SK-N-SH (cell line): Measurements from ENCODE around the gene STRADA. TPM values are rescaled to one million over a fixed set of nuclear protein-coding genes. Genes with fewer than 3 reads are reported as not detected.

Source experiments
- CTCF ChIA-PET: fragments of 300-600, 350-600 bp; formaldehyde crosslinking; extraction: SDS; loops from one replicate; lab custom pipeline; 2021; lab: Yijun Ruan, JAX
- POLR2A ChIA-PET: fragments of 350-600 bp; sonication (Branson Sonifier 250); formaldehyde crosslinking; extraction: SDS; loops from one replicate; lab custom pipeline; 2020; ENCODE audit warnings: antibody characterized with exemption, inconsistent platforms; lab: Yijun Ruan, JAX
- DNase-seq: peaks from one replicate; pipeline ENCODE4 v3.0.0; 2012
- H2AFZ ChIP-seq: fragments of 200-600 bp; sonication (generic); 2 replicates; pipeline ENCODE4 v1.8.1; 2016; ENCODE audit warnings: antibody characterized with exemption, mild to moderate bottlenecking, low read depth
- H3F3A ChIP-seq: fragments of 200-600 bp; sonication (generic); replicated peaks from 2 replicates; pipeline ENCODE3; 2016; ENCODE audit warnings: antibody characterized with exemption, mild to moderate bottlenecking; ENCODE audit not compliant: insufficient read depth
- H3K27ac ChIP-seq, 2 experiments: fragments of 200-500 bp in 1 of 2; fragments of 200-600 bp in 1 of 2; sonication (Bioruptor generic) in 1 of 2; sonication (generic), shearing (Covaris generic) in 1 of 2; 2 replicates each; pipeline versions ENCODE4 v1.5.1 to v1.6.1; 2014 to 2016; ENCODE audit warnings: low read depth in 2 of 2, inconsistent platforms in 1 of 2, low read length in 1 of 2, mild to moderate bottlenecking in 1 of 2, mixed read lengths in 1 of 2
- H3K27me3 ChIP-seq: fragments of 200-600 bp; sonication (generic), shearing (Covaris generic); 2 replicates; pipeline ENCODE4 v1.6.1; 2016; ENCODE audit warnings: mixed run types; ENCODE audit not compliant: insufficient read depth
- H3K36me3 ChIP-seq, 2 experiments: fragments of 200-500 bp in 1 of 2; fragments of 200-600 bp in 1 of 2; sonication (Bioruptor generic) in 1 of 2; sonication (generic) in 1 of 2; replicated peaks in 1 of 2; 2 replicates each; pipeline versions ENCODE3 to v1.5.1; 2014 to 2016; ENCODE audit warnings: low read length in 1 of 2, mild to moderate bottlenecking in 1 of 2; ENCODE audit not compliant: insufficient read depth in 2 of 2, control insufficient read depth in 1 of 2
- H3K4me1 ChIP-seq, 2 experiments: fragments of 200-500 bp in 1 of 2; fragments of 200-600 bp in 1 of 2; sonication (Bioruptor generic) in 1 of 2; sonication (generic), shearing (Covaris generic) in 1 of 2; 2 replicates each; pipeline versions ENCODE4 v1.5.1 to v1.6.1; 2014 to 2016; ENCODE audit warnings: low read depth in 1 of 2, low read length in 1 of 2, mixed run types in 1 of 2; ENCODE audit not compliant: insufficient read depth in 2 of 2, control insufficient read depth in 1 of 2
- H3K4me2 ChIP-seq: fragments of 200-600 bp; sonication (generic), shearing (Covaris generic); 2 replicates; pipeline ENCODE4 v1.6.1; 2017; ENCODE audit warnings: mixed run types
- H3K4me3 ChIP-seq, 2 experiments: fragments of 200-500 bp in 1 of 2; fragments of 200-600 bp in 1 of 2; sonication (Bioruptor generic) in 1 of 2; sonication (generic), shearing (Covaris generic) in 1 of 2; 2 replicates each; pipeline versions ENCODE4 v1.5.1 to v1.8.1; 2014 to 2016; ENCODE audit warnings: low read depth in 2 of 2, inconsistent platforms in 1 of 2, low read length in 1 of 2, mild to moderate bottlenecking in 1 of 2, mixed read lengths in 1 of 2, moderate library complexity in 1 of 2
- H3K79me2 ChIP-seq: fragments of 200-600 bp; sonication (generic); 2 replicates; pipeline ENCODE4 v1.8.1; 2017; ENCODE audit warnings: mild to moderate bottlenecking; ENCODE audit not compliant: insufficient read depth
- H3K9ac ChIP-seq: fragments of 200-600 bp; sonication (generic); 2 replicates; pipeline ENCODE4 v1.6.1; 2017; ENCODE audit warnings: mixed run types
- H3K9me2 ChIP-seq: fragments of 200-600 bp; sonication (generic); 2 replicates; pipeline ENCODE4 v1.6.1; 2017; ENCODE audit warnings: mixed run types
- H3K9me3 ChIP-seq: fragments of 200-600 bp; sonication (generic); 2 replicates; pipeline ENCODE4 v1.6.1; 2017; ENCODE audit warnings: mixed run types, mild to moderate bottlenecking, moderate library complexity
- H4K20me1 ChIP-seq: fragments of 200-600 bp; sonication (generic); 2 replicates; pipeline ENCODE4 v1.6.1; 2017; ENCODE audit warnings: mild to moderate bottlenecking, mixed run types; ENCODE audit not compliant: insufficient read depth
- CHD2 ChIP-seq: fragments of 150-350 bp; IDR thresholded peaks from 2 replicates; pipeline ENCODE4 v1.6.1; 2018; ENCODE audit warnings: low read length; ENCODE audit not compliant: partially characterized antibody
- ELF1 ChIP-seq: IDR thresholded peaks from 2 replicates; pipeline ENCODE4 v1.4.0; 2012
- EZH2phosphoT487 ChIP-seq: fragments of 200-600 bp; sonication (generic); IDR thresholded peaks from 2 replicates; pipeline ENCODE4 v1.6.1; 2017; ENCODE audit warnings: low read depth, mixed run types, mild to moderate bottlenecking, antibody characterized with exemption, moderate library complexity, borderline replicate concordance
- FOXJ3 ChIP-seq: sonication (generic); formaldehyde crosslinking; IDR thresholded peaks from 2 replicates; pipeline ENCODE4 v1.5.1; 2020; ENCODE audit warnings: mild to moderate bottlenecking, missing genetic modification reagents
- GABPA ChIP-seq: IDR thresholded peaks from 2 replicates; pipeline ENCODE4 v1.4.0; 2012; ENCODE audit warnings: low read depth, mild to moderate bottlenecking
- MXI1 ChIP-seq: IDR thresholded peaks from 2 replicates; pipeline ENCODE4 v1.6.1; 2012; ENCODE audit warnings: mild to moderate bottlenecking, low read depth, low read length, improper control_type of control experiment
- NFIC ChIP-seq: IDR thresholded peaks from 2 replicates; pipeline ENCODE4 v1.4.0; 2012; ENCODE audit warnings: borderline replicate concordance
- POLR2AphosphoS5 ChIP-seq: IDR thresholded peaks from 2 replicates; pipeline ENCODE4 v1.6.1; 2012; ENCODE audit warnings: low read depth, low read length
- RCOR1 ChIP-seq: fragments of 150-350 bp; IDR thresholded peaks from 2 replicates; pipeline ENCODE4 v1.6.1; 2017; ENCODE audit warnings: antibody characterized with exemption, low read length
- RFX5 ChIP-seq: IDR thresholded peaks from 2 replicates; pipeline ENCODE4 v1.6.1; 2012; ENCODE audit warnings: mild to moderate bottlenecking, improper control_type of control experiment, low read length
- TAF1 ChIP-seq: IDR thresholded peaks from 2 replicates; pipeline ENCODE4 v1.6.1; 2012; ENCODE audit warnings: low read depth, mild to moderate bottlenecking, low read length, moderate library complexity, borderline replicate concordance
- TEAD4 ChIP-seq: IDR thresholded peaks from 2 replicates; pipeline ENCODE4 v1.4.0; 2012; ENCODE audit warnings: mild to moderate bottlenecking, borderline replicate concordance; ENCODE audit not compliant: insufficient read depth
- YY1 ChIP-seq: IDR thresholded peaks from 2 replicates; pipeline ENCODE4 v1.4.0; 2012; ENCODE audit warnings: low read depth, mild to moderate bottlenecking
- WGBS: methylation state at CpG from one replicate; pipeline ENCODE4 v1.1.6; 2017; ENCODE audit warnings: low lambda C conversion rate; 5-methylcytosine and 5-hydroxymethylcytosine counted together
- polyA plus RNA-seq, 3 experiments: library from polyadenylated mRNA; depleted of rRNA; stranded (reverse); fragments of >200 nt; gene quantifications; 2 replicates each; pipeline ENCODE4 v1.2.3, GENCODE V29; 2012
- TF ChIP-seq, protein P1 (sequence below): IDR thresholded peaks from 2 replicates; pipeline ENCODE4 v1.4.0; 2012; ENCODE audit warnings: low read depth
- TF ChIP-seq, protein P2 (sequence below): IDR thresholded peaks from 2 replicates; pipeline ENCODE4; 2012
- TF ChIP-seq, protein P3 (sequence below): fragments of 150-350 bp; IDR thresholded peaks from 2 replicates; pipeline ENCODE4 v1.6.1; 2017; ENCODE audit warnings: antibody characterized with exemption, low read length, low read depth, borderline replicate concordance
- TF ChIP-seq, protein P4 (sequence below): IDR thresholded peaks from 2 replicates; pipeline ENCODE4 v1.4.0; 2012; ENCODE audit warnings: low read depth, borderline replicate concordance

Gene STRADA
- polyA plus RNA-seq, 1 of the 3 experiments (the other 2 are of a cell fraction), result 37.3 TPM

DNA sequence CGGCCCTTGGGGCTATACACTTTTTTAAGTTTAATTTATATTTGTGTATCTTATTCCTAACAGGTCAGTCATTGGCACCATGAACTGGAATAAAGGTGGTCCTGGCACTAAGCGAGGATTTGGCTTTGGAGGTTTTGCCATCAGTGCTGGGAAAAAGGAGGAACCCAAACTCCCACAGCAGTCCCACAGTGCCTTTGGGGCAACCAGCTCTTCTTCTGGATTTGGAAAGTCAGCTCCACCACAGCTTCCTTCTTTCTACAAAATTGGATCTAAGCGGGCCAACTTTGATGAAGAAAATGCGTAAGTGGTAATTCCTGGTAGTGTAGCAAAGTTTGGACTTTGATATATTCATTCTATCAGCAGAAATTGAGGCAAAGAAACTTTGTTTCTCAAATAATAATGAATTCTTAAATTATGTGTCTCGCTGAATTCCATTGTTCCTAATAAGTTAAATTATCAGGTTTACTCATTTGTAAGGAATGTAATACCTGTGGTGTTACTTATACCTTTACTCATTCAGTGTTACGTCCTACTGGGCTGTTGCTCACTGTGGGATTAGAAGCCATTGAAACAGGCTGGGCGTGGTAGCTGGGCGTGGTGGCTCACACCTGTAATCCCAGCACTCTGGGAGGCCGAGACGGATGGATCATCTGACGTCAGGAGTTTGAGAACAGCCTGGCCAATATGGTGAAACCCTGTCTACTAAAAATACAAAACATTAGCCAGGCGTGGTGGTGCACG, 45.5 kb upstream of the STRADA start:
- 95% methylated on average over 13 of the region's 13 CpGs for WGBS
- H3K9me2 ChIP-seq, result no peaks in the 10 kb centered on the region
- H3K9me3 ChIP-seq, result no peaks in the 10 kb centered on the region
- POLR2A ChIA-PET, result no interaction called here
- CTCF ChIA-PET, result interaction anchor here (1.2 to 4.3 kb wide), 4 partner anchors 9 to 47 kb away, joined by 4 to 26 read pairs (median 6); partner anchors contain the start of genes CCDC47 and DDX42
- TF ChIP-seq RCOR1, result no peak
- TF ChIP-seq, protein P1, sequence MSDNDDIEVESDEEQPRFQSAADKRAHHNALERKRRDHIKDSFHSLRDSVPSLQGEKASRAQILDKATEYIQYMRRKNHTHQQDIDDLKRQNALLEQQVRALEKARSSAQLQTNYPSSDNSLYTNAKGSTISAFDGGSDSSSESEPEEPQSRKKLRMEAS, result no peak
- TF ChIP-seq CHD2, result no peak
- TF ChIP-seq, protein P2, sequence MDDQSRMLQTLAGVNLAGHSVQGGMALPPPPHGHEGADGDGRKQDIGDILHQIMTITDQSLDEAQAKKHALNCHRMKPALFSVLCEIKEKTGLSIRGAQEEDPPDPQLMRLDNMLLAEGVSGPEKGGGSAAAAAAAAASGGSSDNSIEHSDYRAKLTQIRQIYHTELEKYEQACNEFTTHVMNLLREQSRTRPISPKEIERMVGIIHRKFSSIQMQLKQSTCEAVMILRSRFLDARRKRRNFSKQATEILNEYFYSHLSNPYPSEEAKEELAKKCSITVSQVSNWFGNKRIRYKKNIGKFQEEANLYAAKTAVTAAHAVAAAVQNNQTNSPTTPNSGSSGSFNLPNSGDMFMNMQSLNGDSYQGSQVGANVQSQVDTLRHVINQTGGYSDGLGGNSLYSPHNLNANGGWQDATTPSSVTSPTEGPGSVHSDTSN, result no peak
- no peak for TF ChIP-seq ELF1
- TF ChIP-seq NFIC, result no peak
- no peak for TF ChIP-seq TEAD4
- TF ChIP-seq, protein P3, sequence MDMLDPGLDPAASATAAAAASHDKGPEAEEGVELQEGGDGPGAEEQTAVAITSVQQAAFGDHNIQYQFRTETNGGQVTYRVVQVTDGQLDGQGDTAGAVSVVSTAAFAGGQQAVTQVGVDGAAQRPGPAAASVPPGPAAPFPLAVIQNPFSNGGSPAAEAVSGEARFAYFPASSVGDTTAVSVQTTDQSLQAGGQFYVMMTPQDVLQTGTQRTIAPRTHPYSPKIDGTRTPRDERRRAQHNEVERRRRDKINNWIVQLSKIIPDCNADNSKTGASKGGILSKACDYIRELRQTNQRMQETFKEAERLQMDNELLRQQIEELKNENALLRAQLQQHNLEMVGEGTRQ, result no peak
- H3F3A ChIP-seq, result peaks cover 20% of the 10 kb centered on the region
- peaks cover 33 to 87% of the 10 kb centered on the region in 2 experiments for H3K36me3 ChIP-seq
- no peak overlapping the region for H3K4me3 ChIP-seq
- no peak for DNase-seq
- no peak overlapping the region for H3K4me2 ChIP-seq
- H3K79me2 ChIP-seq, result peaks cover 100% of the 10 kb centered on the region
- H3K27me3 ChIP-seq, result no peaks in the 10 kb centered on the region
- no peak overlapping the region for H3K9ac ChIP-seq
- H2AFZ ChIP-seq, result no peak overlapping the region
- H3K4me1 ChIP-seq, result peaks cover 0 to 16% of the 10 kb centered on the region in 2 experiments; a peak in 2 of 4 replicates
- no peak overlapping the region for H3K27ac ChIP-seq
- H4K20me1 ChIP-seq, result peaks cover 82% of the 10 kb centered on the region

DNA sequence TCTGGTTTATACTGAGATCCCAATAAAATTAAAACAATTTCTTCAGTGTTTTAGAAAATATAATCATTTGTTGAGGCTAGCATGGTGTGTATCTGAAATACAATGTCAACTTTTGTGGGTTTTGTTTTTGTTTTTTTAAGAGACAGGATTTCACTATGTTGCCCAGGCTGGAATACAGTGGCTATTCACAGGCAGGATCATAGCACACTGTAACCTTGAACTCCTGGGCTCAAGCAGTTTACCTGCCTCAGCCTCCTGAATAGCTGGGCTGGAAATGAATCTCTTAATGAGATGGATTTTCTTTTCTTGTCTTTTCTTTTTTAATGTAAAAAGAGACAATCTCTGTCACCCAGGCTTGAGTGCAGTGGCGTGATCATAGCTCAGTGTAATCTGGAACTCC, 44.5 kb upstream of the STRADA start:
- Histone ChIP-seq H3K4me2 (no peak overlapping the region), H3K9me3 (no peaks in the 10 kb centered on the region), H3K9me2 (no peaks in the 10 kb centered on the region), H3K79me2 (peaks cover 100% of the 10 kb centered on the region), H3K9ac (no peak overlapping the region), H3K4me3 (no peak overlapping the region), H3F3A (peaks cover 13% of the 10 kb centered on the region), H2AFZ (no peak overlapping the region), H3K27me3 (no peaks in the 10 kb centered on the region), H3K4me1 (peaks cover 0 to 16% of the 10 kb centered on the region in 2 experiments; a peak in 2 of 4 replicates), H4K20me1 (peaks cover 83% of the 10 kb centered on the region), H3K36me3 (peaks cover 29 to 77% of the 10 kb centered on the region in 2 experiments), H3K27ac (peak overlapping the region in 1 of 2 experiments; percentile 60; a peak in 1 of 4 replicates)
- DNase-seq, result no peak
- whole genome bisulfite sequencing, result 95% methylated on average over 1 of the region's 1 CpG
- POLR2A ChIA-PET, result no interaction called here
- CTCF ChIA-PET, result interaction anchor here (1.1 to 4.3 kb wide), 6 partner anchors 10 to 48 kb away, joined by 3 to 26 read pairs (median 4); partner anchors contain the start of genes CCDC47 and DDX42
- TF ChIP-seq GABPA (no peak), RFX5 (no peak), NFIC (no peak), POLR2AphosphoS5 (no peak), ELF1 (no peak), EZH2phosphoT487 (no peak), MXI1 (no peak), FOXJ3 (CRISPR knock-in tag) (no peak), YY1 (no peak), TEAD4 (no peak), TAF1 (no peak)
- TF ChIP-seq, protein P2, result no peak
- TF ChIP-seq, protein P4, sequence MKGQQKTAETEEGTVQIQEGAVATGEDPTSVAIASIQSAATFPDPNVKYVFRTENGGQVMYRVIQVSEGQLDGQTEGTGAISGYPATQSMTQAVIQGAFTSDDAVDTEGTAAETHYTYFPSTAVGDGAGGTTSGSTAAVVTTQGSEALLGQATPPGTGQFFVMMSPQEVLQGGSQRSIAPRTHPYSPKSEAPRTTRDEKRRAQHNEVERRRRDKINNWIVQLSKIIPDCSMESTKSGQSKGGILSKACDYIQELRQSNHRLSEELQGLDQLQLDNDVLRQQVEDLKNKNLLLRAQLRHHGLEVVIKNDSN, result no peak
- TF ChIP-seq, protein P3, result no peak
